Mesothelial cell of epicardium (in vitro differentiated cells): ENCODE results near the gene R3HDM4. TPM values are rescaled to one million over a fixed set of nuclear protein-coding genes. Genes with fewer than 3 reads are reported as not detected.
"Not testable (repeated sequence)": the region's sequence is repeated elsewhere in the genome, so short reads cannot be mapped to it uniquely, and the experiment has no call there.

ENCODE experiments used
- DNase-seq, 2 experiments: peaks; one replicate each; pipeline ENCODE4 v3.0.0; 2021; ENCODE audit warnings: low spot score in 2 of 2; ENCODE audit not compliant: unreplicated experiment in 2 of 2
- H3K27ac Mint-ChIP-seq: 2 replicates; pipeline ENCODE4 v1.8.0; 2021; ENCODE audit warnings: mixed read lengths
- H3K27me3 Mint-ChIP-seq: 2 replicates; pipeline ENCODE4 v1.8.0; 2021; ENCODE audit warnings: low read depth, mixed read lengths
- H3K36me3 Mint-ChIP-seq: 2 replicates; pipeline ENCODE4 v1.8.0; 2021; ENCODE audit warnings: mixed read lengths
- H3K4me1 Mint-ChIP-seq: 2 replicates; pipeline ENCODE4 v1.8.0; 2021; ENCODE audit warnings: mixed read lengths
- H3K4me3 Mint-ChIP-seq: 2 replicates; pipeline ENCODE4 v1.8.0; 2021; ENCODE audit warnings: mild to moderate bottlenecking, moderate library complexity, mixed read lengths
- H3K9me3 Mint-ChIP-seq: 2 replicates; pipeline ENCODE4 v1.8.0; 2021; ENCODE audit warnings: mixed read lengths
- total RNA-seq: library from RNA; stranded (reverse); gene quantifications from 3 replicates; pipeline ENCODE4 v1.2.1, GENCODE V29; 2021
- TF ChIP-seq, protein P1 (sequence below): fragments of 200-600 bp; sonication (generic); IDR thresholded peaks from one replicate; pipeline ENCODE4 v1.5.0; 2021; ENCODE audit warnings: antibody characterized with exemption; ENCODE audit not compliant: unreplicated experiment

The R3HDM4 gene
- total RNA-seq, 1 donor from 2014 or later, result 50.5 TPM

GRCh38 chr19:850979-851335, 62.1 kb downstream of the R3HDM4 start:
- Mint-ChIP-seq H3K27me3 (peaks cover 2% of the 10 kb centered on the region), H3K4me1 (peaks cover 5% of the 10 kb centered on the region), H3K4me3 (no peak overlapping the region), H3K9me3 (no peaks in the 10 kb centered on the region), H3K36me3 (no peaks in the 10 kb centered on the region), H3K27ac (no peak overlapping the region)
- TF ChIP-seq, protein P1, sequence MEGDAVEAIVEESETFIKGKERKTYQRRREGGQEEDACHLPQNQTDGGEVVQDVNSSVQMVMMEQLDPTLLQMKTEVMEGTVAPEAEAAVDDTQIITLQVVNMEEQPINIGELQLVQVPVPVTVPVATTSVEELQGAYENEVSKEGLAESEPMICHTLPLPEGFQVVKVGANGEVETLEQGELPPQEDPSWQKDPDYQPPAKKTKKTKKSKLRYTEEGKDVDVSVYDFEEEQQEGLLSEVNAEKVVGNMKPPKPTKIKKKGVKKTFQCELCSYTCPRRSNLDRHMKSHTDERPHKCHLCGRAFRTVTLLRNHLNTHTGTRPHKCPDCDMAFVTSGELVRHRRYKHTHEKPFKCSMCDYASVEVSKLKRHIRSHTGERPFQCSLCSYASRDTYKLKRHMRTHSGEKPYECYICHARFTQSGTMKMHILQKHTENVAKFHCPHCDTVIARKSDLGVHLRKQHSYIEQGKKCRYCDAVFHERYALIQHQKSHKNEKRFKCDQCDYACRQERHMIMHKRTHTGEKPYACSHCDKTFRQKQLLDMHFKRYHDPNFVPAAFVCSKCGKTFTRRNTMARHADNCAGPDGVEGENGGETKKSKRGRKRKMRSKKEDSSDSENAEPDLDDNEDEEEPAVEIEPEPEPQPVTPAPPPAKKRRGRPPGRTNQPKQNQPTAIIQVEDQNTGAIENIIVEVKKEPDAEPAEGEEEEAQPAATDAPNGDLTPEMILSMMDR, result no peak
- DNase-seq, result no peak

GRCh38 chr19:850221-850978, 62.6 kb downstream of the R3HDM4 start:
- H3K27ac Mint-ChIP-seq, result no peak overlapping the region
- H3K4me3 Mint-ChIP-seq, result no peak overlapping the region
- peaks cover 7% of the 10 kb centered on the region for H3K4me1 Mint-ChIP-seq

GRCh38 chr19:849195-849594, 63.8 kb downstream of the R3HDM4 start:
- H3K27ac Mint-ChIP-seq, DNase-seq, H3K36me3 Mint-ChIP-seq, H3K9me3 Mint-ChIP-seq, H3K4me3 Mint-ChIP-seq: not testable (repeated sequence)
- Mint-ChIP-seq H3K27me3 (peaks cover 13% of the 10 kb centered on the region), H3K4me1 (peaks cover 10% of the 10 kb centered on the region)

More at GRCh38 chr19:850221-850978, 62.6 kb downstream of the R3HDM4 start:
- Mint-ChIP-seq H3K27me3 (peaks cover 6% of the 10 kb centered on the region), H3K36me3 (no peaks in the 10 kb centered on the region), H3K9me3 (no peaks in the 10 kb centered on the region)
- no peak for DNase-seq
- TF ChIP-seq, protein P1, result no peak

DNA sequence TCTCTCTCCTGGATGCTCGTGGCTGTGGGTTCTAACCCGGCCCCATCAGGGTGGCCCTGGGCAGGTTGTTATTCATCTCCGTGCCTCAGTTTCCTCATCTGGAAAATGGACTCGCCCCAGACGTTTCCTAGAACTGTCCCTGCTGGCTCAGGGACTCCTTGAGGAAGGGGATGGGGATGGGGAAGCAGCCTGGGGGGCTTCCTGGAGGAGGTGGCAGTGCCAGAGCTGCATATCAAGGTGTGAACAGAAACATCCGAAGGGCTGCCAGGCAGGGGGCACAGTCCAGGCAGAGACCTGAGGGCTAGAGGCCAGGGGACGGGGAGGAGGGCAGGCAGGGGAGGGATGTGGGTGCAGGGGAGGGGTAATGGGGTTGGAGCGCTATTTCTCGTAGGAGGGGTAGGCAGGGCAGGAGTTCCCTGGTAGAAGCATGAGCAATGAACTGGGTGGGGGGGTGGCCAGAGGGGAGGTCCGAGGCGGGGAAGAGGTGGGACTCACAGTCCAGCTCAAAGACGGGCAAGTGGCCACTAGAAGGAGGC, 64.6 kb downstream of the R3HDM4 start:
- DNase-seq, result no peak
- H3K4me3 Mint-ChIP-seq, result no peak overlapping the region
- no peaks in the 10 kb centered on the region for H3K36me3 Mint-ChIP-seq
- peaks cover 10% of the 10 kb centered on the region for H3K4me1 Mint-ChIP-seq
- H3K27me3 Mint-ChIP-seq, result peaks cover 17% of the 10 kb centered on the region
- TF ChIP-seq, protein P1, result no peak
- no peak overlapping the region for H3K27ac Mint-ChIP-seq
- no peaks in the 10 kb centered on the region for H3K9me3 Mint-ChIP-seq

Other genes starting within 250 kb of the R3HDM4 start
- gene FSTL3, start 236.8 kb downstream of the R3HDM4 start, total RNA-seq, result 64.1 to 65.5 TPM (median 64.6 TPM) in 3 replicates
- not detected in 3 replicates for gene PRSS57, start 217.8 kb downstream of the R3HDM4 start, total RNA-seq
- gene PALM, start 204.3 kb downstream of the R3HDM4 start, total RNA-seq, result 80.5 to 87.1 TPM (median 86.9 TPM) in 3 replicates
- gene MISP, start 162.1 kb downstream of the R3HDM4 start, total RNA-seq, result 1.4 to 2.2 TPM (median 1.5 TPM) in 3 replicates
- 447 to 482 TPM (median 459 TPM) in 3 replicates for gene PTBP1, start 115.8 kb downstream of the R3HDM4 start, total RNA-seq
- gene PLPPR3, start 91.3 kb downstream of the R3HDM4 start, total RNA-seq, result 140 to 162 TPM (median 152 TPM) in 3 replicates
- gene AZU1, start 85.4 kb downstream of the R3HDM4 start, total RNA-seq, result 6.4 to 7.1 TPM (median 6.7 TPM) in 3 replicates
- gene PRTN3, start 72.2 kb downstream of the R3HDM4 start, total RNA-seq, result 0.23 TPM in 1 of 3 replicates, not detected in the others
- gene ELANE, start 60.9 kb downstream of the R3HDM4 start, total RNA-seq, result not detected in 3 replicates
- 3.2 to 3.5 TPM (median 3.4 TPM) in 3 replicates for gene CFD, start 53.6 kb downstream of the R3HDM4 start, total RNA-seq
- 79.8 to 87.8 TPM (median 80.0 TPM) in 3 replicates for gene MED16, start 20.0 kb downstream of the R3HDM4 start, total RNA-seq
- gene RNU6-9, start 19.7 kb downstream of the R3HDM4 start, total RNA-seq, result not detected in 3 replicates
- 1.0 to 1.5 TPM (median 1.1 TPM) in 3 replicates for gene KISS1R, start 4.1 kb upstream of the R3HDM4 start, total RNA-seq
- 65.9 to 72.4 TPM (median 70.6 TPM) in 3 replicates for gene ARID3A, start 12.8 kb upstream of the R3HDM4 start, total RNA-seq
- 59.3 to 65.2 TPM (median 59.4 TPM) in 3 replicates for gene WDR18, start 71.1 kb upstream of the R3HDM4 start, total RNA-seq
- 0.29 to 0.36 TPM (median 0.34 TPM) in 3 replicates for gene GRIN3B, start 87.2 kb upstream of the R3HDM4 start, total RNA-seq
- gene TMEM259, start 107.9 kb upstream of the R3HDM4 start, total RNA-seq, result 232 to 245 TPM (median 242 TPM) in 3 replicates
- not detected in 3 replicates for gene RNU6-2, start 108.3 kb upstream of the R3HDM4 start, total RNA-seq
- 492 to 501 TPM (median 493 TPM) in 3 replicates for gene CNN2, start 113.4 kb upstream of the R3HDM4 start, total RNA-seq
- gene ABCA7, start 126.9 kb upstream of the R3HDM4 start, total RNA-seq, result 18.0 to 22.5 TPM (median 20.1 TPM) in 3 replicates
- 2.4 to 3.8 TPM (median 3.2 TPM) in 3 replicates for gene ARHGAP45, start 153.9 kb upstream of the R3HDM4 start, total RNA-seq
- 137 to 145 TPM (median 143 TPM) in 3 replicates for gene POLR2E, start 182.2 kb upstream of the R3HDM4 start, total RNA-seq
- gene GPX4, start 190.8 kb upstream of the R3HDM4 start, total RNA-seq, result 190 to 208 TPM (median 201 TPM) in 3 replicates